Activated CD4-positive, CD25-positive, alpha-beta regulatory T cell treated with anti-CD3 and anti-CD28 coated beads, Interleukin-2, amount 50 U/mL, for 24 hours (primary cell): ENCODE measurements around the gene GAK.

Experiments
- ATAC-seq, 2 donors: fragments of 150-1000 bp; cut with Tn5 transposase; one replicate each; pipeline ENCODE4 v1.10.0; 2021; ENCODE audit warnings: mild to moderate bottlenecking in 1 of 2, moderate library complexity in 1 of 2

GAK gene

DNA sequence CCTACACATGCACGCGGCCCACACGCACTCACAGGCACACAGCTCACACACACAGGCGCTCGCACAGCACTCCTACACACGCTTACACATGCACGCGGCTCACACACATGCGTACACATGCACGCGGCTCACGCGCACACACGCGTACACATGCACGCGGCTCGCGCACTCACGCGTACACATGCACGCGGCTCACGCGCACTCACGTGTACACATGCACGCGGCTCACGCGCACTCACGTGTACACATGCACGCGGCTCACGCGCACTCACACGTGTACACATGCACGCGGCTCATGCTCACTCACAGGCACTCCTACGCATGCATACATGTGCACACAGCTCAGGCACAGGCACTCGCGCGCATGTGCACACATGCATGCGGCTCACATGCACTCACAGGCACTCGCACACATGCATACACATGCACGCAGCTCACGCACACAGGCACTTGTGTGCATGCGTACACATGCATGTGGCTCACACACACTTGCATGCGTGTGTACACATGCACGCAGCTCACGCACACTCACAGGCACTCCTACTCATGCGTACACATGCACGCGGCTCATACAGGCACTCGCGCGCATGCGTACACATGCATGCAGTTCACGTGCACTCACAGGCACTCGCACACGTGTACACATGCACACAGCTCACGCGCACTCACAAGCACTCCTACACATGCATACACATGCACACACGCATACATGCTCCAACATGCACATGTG is 44.9 kb downstream of the GAK start:
- ATAC-seq = no peak

DNA sequence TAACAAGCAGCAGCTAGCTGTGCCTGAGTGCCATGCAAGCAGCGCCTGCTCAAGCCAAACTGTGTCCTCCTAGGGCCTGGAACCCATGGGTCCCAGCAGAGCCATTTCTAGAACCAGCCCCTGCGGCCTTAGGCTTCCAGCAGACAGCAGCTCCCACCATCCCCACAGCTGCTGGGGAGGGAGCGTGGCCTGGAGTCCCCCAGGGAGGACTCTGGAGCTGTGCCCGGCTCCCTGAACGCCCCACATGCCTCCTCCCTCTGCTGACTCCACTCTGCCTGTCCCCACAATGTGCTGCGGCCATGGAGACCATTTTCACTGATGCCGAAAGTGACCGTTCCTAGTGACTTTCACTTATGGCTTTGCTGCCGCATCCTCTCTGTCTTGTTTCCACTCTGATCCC is 45.9 kb downstream of the GAK start:
- no peak for ATAC-seq

DNA sequence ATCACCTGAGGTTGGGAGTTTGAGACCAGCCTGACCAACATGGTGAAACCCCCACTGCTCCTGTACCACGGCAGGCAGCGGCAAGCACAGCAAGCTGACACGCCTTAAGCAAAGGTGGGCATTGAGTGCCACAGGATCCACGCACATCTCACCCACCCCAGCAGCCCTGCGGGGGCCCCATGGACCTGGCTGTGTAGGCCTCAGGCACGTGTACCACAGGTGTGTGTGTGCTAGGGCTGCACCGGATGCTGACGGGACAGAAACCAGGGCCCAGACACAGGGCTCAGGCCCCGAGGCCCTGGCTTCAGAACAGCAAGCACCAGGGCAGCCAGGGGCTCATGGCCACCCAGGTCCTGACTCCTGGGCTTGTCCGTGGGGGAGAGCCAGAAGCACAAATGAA is 46.8 kb downstream of the GAK start:
- no peak for ATAC-seq

DNA sequence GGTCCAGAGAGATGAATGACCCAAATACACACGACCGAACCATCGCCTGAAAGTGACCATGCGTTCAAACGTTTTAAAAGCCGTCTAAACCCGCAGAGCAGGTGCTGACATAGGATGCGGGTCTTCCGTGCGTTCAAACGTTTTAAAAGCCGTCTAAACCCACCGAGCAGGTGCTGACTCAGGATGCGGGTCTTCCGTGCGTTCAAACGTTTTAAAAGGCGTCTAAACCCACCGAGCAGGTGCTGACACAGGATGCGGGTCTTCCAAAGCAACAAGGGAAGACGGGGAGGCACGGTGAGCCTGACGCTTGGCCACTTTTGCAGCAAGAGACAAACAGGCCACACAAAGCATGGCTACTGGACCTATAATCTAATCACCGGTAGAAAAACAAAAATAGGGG is 47.2 kb downstream of the GAK start:
- no peak for ATAC-seq

DNA sequence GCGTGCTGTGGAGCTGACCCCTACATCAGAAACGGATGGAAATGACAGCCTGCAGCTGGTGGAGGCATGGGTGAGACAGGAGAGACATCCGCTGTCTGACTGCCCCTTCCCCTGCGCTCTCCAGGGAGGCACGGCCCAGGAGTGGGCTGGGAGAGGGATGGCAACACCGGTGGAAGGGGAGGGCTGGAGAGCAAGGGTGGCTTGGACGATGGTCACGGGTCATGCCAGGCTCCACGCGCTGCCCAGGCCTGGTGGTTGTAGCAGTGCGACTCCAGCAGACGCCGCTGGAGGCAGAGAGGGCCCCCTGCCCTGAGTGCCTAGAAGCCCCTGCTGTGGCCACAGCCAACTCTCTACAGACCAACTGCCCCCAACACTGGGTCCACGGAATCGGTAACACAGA is 47.9 kb downstream of the GAK start:
- ATAC-seq = no peak

DNA sequence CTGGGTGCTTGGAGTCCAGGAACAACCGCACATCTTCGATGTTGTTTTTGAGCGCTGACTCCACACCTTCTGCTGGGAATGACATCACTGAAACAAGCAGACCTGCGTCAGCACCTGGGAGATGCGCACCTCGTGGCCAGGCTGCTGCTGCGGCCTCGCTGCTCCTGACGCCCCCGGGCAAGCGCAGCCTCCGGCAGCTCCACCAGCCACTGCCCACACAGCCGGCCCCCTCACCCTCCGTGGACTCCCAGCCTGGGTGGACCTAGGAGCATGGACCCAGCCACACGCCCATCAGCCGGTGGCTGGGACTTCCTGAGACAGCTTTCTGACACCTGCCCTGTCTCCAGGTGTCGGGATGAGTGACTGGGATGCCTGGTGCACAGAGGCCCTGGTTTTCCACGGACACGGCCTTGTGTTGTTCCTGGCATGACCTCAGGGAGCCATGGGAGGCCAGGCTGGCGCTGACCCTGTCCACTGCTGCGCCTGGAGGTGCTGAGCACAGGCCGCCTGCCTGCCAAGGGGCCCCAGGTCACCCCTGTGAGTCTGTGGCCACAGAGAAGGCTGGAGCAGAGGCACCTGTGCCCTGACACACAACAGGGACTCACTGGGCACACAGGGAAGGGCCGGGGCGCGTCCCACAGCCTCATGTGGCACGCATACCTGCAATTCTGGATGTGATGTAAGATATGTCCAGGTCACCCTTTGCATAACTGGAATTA is 48.6 kb downstream of the GAK start:
- no peak for ATAC-seq

DNA sequence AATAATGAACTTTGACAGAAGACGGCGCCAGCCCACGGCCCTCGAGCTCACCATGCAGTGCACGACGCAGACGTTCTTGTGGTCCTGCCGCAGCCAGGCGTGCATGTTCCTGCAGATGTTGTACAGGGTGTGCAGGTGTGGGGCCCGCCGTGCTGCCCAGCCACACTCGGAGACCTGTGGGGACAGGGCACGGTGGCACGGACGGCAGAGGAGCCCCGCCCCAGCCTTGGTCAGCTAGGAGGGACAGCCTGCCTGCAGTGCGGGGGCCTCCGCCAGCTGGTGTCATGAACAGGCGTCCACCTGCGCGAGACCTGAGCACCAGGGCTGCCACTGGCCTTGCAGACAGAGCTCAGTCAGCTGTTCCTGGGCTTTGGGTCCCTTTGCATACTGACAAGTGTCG is 49.5 kb downstream of the GAK start:
- ATAC-seq = no peak

DNA sequence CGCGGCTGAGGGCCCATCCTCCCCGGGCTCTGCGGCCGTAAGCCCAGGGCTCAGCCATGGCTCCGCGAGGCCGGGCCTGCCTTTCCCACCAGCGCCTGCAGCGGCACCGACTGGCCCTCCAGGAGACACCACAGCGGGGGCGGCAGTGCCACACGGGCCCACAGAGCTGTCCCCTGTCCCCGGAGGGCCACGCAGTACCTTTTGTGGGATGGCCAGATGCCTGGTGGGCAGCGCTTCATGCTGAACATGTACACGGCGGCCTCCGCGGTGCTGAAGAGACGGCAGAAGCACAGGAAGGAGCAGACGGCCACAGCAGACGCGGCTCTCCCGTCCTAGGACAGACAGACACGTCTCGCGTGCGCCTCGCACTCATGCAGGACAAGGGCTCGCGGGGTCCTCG is 50.4 kb downstream of the GAK start:
- no peak for ATAC-seq

DNA sequence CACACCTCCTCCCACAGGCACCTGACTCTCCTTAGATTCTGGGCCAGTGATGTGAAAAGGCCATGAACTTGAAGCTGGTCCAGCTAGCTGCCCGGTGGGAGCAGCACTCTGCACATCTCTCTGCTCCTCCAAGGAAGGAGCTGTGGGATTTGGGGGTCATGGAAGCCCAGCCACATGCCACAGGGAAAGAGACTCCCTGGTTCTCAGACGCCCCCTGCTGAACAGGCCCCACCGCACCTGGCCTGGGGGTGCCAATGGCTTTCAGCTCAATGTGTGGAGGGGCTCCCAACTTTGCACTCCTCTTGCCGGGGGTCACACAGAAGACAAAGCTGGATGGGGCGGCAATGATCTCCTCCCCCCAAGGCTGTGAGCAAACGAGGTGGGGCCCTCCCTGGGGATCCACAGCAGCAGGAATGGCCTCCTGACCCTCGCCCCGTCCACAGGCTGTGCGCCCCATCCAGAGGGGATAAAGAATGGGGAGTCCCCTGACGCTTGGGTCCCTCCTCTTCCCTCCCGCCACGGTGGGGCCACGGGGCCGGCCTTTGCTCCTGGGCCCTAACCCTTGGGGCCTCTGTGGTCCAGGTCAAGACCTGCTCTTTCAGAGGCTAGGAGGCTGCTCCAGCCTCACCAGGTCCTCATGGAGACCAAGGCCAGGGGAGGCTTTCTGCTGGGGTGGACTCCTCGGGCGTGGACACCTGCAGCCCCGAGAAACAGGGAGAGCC is 51.3 kb downstream of the GAK start:
- ATAC-seq = no peak

DNA sequence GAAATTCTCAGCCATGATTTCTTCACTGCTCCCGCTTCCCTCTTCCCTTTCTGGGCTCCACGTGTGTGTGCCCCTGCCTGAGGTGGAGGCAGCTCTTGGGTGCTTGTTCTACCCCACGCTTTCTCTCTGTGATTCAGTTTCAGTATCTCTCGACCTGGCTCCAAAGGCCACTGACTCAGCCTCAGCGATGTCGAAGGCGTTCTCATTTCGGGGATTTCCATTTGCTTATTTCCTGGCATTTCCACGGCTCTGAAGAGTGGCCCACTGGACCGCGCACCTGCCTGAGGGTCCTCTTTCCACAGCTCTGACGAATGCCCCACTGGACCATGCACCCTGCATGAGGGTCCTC is 52.4 kb downstream of the GAK start:
- peak; percentile 97 to 98 for ATAC-seq

DNA sequence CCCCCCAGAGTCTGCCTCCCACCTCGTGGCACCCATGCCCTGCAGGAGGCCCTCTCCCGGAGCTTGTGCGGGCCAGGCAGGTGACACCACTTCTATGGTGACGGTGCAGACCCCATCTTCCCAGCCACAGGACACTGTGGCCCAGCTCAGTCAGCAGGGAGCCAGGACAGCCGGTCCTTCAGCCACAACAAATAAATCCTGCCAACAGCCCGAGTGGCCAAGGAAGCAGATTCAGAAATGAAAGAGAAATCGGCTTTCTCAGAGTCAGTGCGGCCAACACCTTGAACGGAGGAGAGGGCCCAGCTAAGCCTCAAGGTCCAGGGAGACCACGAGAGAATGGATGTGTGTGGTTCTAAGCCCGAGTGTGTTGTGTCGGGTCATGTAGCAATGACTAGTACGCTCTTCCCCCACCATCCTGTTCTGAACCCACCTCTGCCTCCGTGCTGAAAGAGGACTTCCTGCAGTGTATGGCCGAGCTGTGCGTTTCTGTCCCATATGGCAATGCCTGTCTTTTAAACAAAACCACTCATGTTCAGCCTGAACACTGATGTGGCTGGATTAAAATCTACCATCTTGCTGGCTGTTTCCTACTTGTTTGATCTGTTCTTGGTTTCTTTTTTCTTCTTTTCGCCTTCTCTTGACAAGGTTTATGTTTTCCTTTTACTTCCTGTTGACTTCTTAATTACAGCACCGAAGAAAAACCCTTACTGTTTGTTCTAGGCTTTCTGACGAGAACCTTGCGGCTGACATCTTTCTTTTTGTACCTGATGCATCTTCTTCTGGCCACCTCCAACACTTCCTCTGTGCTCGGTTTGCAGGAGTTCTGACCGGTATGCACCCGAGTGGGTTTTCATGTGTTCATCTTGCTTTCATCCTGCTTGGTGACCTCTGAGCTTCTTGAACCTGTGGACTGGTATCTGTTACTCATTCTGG is 53.1 kb downstream of the GAK start:
- ATAC-seq = peak; percentile 48 to 57

DNA sequence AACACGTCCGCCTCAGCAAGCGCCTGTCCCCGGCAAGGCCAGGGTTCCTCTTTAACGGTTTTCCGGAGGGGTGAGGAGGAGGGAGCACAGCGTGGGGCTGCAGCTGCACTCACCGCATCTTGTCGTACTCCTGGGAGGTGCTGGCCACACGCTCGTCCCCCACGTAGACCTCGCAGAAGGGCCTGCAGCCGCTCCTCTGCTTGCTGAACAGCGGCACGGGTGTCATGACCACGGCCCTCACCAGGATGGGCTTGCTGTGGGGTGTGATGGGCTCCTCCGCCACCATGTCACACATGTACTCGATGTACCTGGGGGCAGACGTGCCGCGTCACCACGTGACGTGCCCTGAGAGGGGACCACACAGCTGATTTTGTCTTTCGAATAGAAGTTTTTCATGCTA is 54.6 kb downstream of the GAK start:
- no peak for ATAC-seq

DNA sequence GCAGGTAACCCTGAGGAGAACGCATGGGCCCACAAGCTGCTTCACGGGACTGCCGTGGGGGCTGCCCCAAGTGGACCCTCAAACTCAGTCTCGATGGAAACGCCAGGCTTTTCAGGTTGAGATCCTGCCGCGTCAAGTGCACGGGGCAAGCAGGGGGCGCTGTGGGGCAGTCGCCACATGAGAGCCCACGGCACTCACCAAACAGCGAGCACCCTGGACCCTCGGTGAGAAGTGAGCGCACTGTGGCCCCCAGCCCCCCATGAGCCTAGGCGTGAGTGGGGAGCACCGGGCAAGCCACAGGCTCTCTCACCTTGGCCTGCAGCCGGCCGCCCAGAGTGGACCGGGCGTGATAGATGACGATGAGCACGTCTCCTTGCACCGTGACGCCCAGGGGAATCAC is 55.3 kb downstream of the GAK start:
- ATAC-seq = no peak

DNA sequence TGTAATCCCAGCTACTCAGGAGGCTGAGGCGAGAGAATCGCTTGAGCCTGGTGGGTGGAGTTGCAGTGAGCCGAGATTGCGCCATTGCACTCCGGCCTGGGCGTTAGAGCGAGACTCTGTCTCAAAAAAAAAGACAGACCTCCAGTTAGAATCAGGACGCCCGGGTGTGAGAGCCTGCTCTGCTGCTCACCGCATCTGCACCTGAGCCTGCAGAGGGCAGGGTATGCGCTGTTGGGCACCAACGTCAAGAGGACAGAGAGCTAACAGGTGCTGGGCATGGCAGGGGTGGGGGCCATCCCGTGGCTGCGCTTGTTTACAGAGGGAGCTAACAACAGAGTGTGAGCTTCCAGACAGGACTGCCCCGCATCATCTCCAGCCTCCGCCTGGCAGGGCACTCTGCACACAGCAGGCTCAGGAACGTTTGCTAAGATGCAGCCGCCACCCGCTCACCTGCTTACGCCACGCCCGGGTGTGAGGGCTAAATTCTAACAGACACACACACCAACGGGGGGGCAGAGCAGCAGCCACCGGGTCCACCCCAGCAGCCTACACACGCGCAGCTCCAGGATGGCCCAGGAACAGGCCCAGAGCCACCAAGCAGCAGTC is 56.2 kb downstream of the GAK start:
- ATAC-seq = no peak

DNA sequence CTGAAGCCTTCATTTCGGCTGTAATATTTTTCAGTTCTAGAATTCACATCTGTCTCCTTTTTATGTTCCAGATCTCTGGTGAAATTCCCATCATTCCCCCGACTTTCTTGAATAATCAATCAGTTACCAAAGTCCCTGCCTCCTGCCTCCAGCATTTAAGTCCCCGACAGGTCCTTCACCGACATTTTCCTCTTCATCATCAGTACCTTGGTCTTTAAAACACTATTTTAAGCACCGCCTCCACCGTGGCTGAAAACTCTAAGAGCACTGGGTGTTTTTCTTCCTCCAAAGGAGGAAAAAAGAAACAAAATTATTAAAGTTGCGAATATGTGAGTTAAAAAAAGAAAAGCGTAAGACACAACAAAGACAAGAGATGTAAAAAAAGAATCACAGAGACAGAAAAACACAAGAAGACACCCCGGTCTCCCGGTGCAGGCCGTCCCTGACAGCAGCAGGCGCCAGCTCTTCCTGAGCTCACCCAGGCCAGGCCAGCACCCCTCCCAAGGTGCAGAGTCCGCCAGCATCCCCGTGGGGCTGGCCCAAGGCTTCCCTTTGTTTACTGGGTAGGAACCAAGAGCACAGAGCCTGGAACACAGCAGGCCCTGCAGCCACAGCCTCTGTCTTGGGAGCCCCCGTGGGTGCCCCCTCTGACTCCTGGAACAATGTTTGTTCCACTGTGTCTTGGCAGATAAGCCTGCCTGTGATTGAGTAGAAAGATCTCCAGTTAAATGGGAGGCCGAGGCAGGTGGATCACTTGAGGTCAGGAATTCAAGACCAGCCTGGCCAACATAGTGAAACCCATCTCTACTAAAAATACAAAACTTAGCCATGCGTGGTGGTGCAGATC is 56.9 kb downstream of the GAK start:
- ATAC-seq = no peak

DNA sequence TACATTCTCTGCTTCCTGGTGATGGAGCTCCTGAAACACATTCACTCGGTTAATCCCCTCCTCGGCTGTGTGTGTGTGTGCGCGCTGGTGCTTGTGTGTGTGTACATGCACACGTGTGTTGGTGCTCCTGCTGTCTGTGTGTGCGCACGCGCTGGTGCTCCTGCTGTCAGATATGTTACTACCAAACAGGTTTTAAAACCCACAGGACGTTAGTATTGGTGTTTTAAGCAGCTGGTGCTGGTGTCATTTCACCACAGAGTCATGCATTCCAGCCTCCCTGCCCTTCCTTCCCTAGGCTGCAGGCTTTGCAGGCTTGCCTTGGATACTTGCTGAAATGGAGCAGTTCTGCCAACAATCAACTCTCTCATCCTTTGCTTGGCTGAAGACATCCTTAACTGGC is 58.1 kb downstream of the GAK start:
- no peak for ATAC-seq

DNA sequence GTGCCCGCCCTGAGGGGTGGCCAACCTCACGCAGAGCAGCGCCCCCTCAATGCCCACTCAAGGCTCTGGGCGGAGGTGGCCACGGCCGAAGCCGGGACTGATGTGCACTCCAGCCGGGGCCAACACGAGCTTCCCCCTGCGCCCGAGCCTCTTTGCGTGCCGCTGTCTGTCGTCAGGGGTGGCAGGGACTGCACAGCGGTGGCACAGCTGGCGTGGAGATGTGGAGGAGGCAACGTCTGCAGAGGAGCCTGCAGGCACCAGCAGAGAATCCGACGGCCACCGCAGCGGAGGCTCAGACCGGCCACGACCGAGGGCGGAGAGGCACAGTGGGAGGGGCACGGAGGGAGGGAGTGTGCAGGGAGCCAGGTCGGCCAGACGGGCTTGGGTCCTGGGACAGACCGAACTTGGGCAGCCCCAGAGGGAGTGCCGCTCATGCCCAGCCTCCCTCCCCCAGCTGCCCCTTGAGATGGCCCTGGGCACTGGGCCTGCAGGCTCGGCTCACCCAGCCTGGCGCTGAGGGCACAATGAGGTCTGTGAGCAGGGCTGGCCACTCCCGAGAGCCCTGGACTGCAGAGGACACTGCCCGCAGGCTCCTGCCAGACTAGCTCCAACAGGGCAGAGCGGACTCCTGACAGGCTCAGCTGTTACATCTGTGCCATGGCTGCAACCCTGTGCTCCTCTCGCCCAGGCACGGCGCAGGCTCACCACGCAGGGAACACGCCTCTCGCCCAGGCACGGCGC is 59.7 kb downstream of the GAK start:
- no peak for ATAC-seq

DNA sequence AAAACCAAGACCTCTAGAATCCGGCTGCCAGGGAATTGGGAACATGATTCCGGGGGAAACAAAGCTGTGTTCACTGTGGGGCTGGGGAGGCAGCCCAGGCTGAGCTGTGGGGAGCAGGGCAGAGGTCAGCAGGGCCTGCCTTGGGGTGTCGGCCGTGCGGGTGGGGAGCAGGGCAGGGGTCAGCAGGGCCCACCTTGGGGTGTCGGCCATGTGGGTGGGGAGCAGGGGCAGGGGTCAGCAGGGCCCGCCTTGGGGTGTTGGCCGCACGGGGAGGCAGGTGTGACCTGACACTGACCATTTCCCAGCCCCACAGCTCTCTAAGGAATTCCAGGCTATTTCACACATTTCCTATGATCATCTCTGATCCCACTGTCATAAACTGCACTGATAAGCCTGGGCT is 60.6 kb downstream of the GAK start:
- ATAC-seq = no peak

DNA sequence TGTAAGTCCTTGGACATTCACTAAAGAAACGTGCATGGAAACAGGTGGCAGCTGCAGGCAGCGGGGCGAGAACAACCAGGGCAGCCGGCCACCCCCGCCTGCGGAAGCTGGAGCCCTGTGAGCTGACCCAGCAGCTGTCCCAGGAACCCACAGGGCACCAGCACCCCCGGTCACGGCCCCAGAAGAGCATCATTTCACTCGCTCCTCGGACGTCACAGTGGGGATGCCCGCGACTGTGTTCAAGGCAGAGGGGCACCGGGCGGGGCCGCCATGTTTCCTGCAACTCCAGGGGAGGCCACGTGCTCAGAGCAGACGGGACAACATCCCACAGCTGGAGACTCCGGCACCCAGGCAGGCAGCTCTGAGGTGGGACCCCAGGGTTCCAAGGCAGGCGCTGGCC is 61.2 kb downstream of the GAK start:
- ATAC-seq = no peak

DNA sequence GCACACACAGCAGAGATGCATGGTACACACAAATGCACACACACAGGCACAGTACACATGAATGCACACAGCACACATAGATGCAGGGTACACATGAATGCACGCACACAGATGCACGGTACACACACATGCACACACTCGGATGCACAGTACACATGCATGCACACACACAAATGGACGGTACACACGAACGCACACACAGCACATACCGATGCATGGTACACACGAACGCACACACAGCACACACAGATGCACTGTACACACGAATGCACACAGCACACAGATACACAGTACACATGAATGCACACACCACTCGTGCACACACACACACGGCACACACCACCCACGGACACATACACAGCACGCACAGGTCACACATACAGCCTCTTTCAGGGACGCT is 62.3 kb downstream of the GAK start:
- no peak for ATAC-seq

DNA sequence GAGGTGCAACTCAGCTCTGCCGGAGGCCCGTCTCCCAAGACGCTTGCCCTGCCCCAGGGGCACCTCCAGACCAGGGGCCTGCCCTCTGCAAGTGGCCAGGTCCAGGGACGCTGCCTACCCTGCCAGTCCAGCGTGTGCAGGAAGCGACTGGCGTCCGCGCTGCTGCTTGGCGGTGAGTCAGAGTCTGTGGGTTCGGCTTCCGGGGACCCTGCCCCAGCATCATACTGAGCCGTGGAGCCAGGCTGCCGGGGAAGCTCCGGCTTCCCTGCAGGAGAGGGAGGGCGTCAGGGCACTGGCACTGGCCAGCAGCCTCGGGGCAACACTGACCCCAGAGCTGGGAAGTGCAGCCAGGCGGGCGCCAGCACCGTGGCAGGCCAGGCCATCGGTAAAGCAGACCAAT is 63.7 kb downstream of the GAK start:
- ATAC-seq = no peak
